Gastroesophageal sphincter (tissue), 3 donors: ENCODE measurements around the gene CHIT1.

Experiments used
- CTCF ChIP-seq, 4 experiments: fragments of 200-600 bp in 2 of 4; fragments of 450-650 bp in 2 of 4; sonication (generic) in 1 of 4; IDR thresholded peaks; one replicate each; pipeline ENCODE4 v1.5.1; 2017 to 2019; ENCODE audit warnings: antibody characterized with exemption in 4 of 4, mild to moderate bottlenecking in 2 of 4, moderate library complexity in 2 of 4
- POLR2A ChIP-seq, 2 donors: fragments of 450-650 bp; IDR thresholded peaks; one replicate each; pipeline ENCODE4 v1.6.1; 2017; ENCODE audit warnings: antibody characterized with exemption in 2 of 2, mild to moderate bottlenecking in 2 of 2, moderate library complexity in 1 of 2

GRCh38 chr1:203185061-203185461 lies 44.4 kb downstream of the CHIT1 start:
- TF ChIP-seq CTCF (IDR thresholded peaks at IDR 0.05) (no peak), POLR2A (IDR thresholded peaks at IDR 0.05) (no peak)
